HG03354 (cell line): Measurements from ENCODE around the gene SNRNP200.
"Not testable (repeated sequence)": the region's sequence is repeated elsewhere in the genome, so short reads cannot be mapped to it uniquely, and the experiment has no call there.

Experiments
- ATAC-seq: cut with Tn5 transposase; IDR thresholded peaks from one replicate; pipeline ENCODE4 v1.9.1; 2021; ENCODE audit warnings: mild to moderate bottlenecking; ENCODE audit not compliant: unreplicated experiment, poor library complexity, severe bottlenecking

The SNRNP200 gene

GRCh38 chr2:96287273-96287856 is 18.0 kb downstream of the SNRNP200 start:
- ATAC-seq, result no peak

DNA sequence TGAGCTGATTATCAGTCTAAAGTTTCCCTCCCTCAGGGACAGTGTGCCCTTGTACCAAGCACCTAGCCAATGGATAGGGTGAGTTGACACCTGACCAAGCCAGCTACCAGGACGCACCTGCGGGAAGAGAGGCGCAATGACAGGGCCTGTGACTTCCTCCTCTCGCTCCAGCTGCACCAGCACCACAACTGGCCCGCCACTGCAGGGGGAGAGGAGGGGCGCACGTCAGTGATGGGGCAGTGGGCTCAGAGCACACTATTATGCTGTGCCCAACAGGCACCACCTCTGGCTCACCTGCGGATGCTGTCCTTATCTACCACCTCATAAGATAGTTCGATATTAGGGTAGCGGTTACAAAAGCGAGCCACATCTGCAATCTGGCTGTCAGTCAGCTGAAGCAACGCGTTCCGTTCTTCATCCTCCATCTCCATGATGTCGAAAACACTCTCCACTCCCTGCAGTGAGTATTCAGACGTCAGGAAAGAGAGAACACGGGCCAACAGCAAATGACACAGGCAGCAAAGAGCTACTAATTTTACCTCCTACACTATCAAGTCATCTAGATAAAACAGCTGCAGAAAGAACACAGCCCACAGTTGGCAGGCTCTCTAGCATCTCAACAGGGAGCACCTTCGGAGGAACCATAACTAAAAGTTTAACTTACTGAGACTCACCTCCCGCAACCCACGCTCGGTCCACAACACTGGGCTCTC is 28.4 kb downstream of the SNRNP200 start:
- ATAC-seq, result no peak

DNA sequence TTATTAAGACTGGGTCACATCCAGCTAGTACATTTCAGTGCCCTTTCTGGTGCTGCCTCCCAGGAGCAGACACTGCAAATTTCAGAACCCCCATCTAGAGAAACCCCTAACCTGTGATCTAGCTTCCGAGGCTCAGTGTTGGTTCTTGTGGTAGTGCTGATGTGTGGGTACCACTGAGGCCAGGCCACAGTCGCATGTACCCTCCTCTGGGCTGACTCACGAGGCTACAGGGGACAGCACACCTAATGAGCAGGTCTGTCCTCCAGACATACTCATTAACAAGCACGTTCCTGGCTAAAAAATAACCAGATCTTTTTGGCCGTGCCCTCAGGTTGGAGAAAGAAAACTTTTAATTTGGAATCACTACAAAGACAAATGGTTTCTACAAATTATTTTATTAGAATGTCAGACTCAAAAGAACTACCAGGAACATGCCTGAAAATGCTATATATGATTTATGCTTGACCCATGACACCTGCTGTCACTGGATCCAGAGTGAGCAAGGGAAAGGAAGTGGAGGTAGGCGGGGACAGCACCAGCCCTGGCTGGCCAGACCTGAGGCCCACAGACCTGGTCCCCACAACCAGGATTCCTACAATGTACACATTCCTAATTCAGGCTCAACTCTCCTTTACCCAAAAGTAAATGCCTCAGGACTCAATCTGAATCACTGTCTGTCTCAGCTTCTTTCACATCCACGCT is 30.8 kb downstream of the SNRNP200 start:
- ATAC-seq, result no peak

DNA sequence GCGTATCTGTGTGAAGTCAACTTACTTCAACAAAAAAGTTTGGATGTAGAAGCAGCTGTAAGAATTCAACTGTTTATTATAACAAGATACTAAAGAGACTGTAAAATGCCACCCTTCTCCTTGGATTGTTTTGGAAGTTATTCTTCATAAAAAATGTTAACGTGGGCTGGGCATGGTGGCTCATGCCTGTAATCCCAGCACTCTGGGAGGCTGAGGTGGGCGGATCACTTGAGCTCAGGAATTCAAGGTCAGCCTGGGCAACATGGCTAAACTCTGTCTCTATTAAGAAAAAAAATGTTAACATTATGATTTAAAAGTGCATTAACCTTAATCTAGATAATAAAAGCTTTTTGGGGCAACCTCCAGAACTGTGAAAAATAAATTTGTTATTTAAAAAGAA is 31.6 kb downstream of the SNRNP200 start:
- ATAC-seq, result no peak

GRCh38 chr2:96271995-96272394 is 33.4 kb downstream of the SNRNP200 start:
- ATAC-seq, result no peak

- ATAC-seq, result no peak
These were observed 38.0 kb downstream of the SNRNP200 start for GRCh38 chr2:96267159-96267971.

DNA sequence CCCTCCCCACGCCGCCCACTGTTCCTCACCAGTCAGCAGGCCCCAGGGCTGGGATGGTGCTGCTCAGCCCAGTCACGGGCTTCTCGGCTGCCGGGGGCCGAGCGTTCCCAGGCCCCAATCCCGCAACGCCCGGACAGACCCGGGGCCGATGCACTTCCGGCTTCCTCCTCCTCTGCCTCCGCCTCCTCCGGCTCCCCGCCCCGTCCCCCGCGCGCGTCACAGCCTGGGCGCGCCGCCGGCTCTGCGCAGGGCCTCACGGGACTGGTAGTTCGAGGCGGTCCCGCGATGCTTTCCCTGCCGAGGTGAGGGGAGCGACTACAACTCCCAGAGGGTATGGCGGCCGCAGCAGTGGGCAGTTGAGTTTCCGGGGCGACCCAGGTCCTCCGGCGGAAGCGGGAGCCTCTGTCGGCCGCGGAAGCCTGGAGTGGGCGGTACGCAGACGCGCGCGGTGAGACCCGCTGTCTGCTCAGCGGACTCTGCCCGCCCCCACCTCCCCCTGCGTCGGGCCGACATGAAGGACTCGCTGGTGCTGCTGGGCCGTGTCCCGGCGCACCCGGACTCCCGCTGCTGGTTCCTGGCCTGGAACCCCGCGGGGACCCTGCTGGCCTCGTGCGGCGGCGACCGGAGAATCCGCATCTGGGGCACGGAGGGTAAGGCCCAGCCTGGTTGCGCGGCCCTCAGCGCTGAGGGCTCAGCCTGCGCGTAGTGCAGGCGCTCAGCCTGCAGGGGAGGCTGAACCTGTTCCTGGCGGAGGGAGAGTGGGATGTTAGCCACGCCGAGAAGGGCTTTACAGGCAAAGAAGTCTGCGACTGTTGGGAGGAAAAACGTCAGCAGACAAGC is 39.3 kb downstream of the SNRNP200 start, which contains the start of the genes CIAO1 and TMEM127:
CIAO1 (plus strand) TSS at position 386 of the 840 bp plus-strand sequence; CDS start at position 512, 126 bp downstream.
TMEM127 (minus strand) TSS at position 158 of the 840 bp plus-strand sequence. CDS start 616 bp downstream, outside the sequence.
- ATAC-seq, result peak; percentile 92

DNA sequence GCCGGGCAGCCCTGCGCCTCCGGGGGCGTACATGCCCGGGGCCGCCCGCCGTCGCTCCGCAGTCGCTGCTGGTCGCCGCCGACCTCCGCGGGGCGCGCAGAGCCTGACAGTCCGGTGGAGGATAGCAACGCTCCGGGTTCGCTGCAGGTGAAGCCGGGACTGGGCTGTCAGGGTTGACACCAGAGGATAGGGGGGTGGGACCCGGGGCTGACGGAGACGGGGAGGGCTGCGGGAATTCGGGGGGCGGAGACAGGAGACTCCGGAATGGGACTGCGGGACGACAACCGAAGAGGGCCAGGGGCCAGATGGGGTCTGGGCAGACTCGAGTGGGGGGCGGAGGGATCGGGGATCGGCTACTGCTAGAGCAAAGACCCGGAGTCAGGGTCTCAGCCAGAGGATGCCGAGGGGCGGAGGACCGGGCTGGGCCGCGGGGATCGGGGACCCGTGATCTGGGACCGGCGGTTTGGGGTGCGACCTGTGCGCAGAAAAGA is 40.0 kb downstream of the SNRNP200 start:
- peak; percentile 22 for ATAC-seq

DNA sequence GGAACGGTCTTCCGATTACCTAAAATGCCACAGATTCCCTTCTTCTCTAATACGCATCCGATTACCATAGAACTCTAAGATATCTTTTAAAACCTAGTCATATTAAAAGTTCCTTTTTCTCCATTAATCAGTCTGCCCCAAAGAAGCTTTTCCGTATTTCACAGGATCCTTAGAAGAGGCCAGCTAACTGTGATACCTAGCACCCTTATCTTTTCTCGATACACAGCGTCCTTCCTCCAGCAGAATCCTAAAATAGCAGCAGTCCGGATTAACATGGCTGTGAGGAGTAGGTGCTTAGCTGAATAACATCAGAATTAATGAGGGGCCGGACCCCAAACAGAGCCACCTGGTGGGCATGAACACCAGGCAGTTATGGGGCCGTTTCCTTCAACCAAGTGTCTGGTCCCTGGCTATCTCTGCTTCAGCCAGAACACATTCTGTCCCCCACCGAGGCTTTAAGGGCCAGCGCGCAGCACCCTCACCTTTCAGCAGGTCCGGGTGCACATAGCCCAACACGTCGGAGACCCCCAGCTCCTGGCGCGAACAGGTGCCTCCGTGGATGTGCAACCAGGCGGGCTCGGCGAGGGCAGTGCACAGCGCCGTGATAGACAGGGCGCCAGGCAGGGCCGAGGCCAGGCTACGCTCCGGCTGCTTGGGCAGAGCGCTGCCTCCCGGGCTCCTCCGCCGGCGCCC is 40.5 kb downstream of the SNRNP200 start:
- peak; percentile 5 for ATAC-seq

- no peak for ATAC-seq
These were observed 41.3 kb downstream of the SNRNP200 start for GRCh38 chr2:96264086-96264485.

- ATAC-seq, result no peak
These were observed 43.0 kb downstream of the SNRNP200 start for GRCh38 chr2:96262306-96262705.

GRCh38 chr2:96261328-96262003 is 43.9 kb downstream of the SNRNP200 start:
- ATAC-seq, result no peak

GRCh38 chr2:96260387-96261260 is 44.7 kb downstream of the SNRNP200 start:
- peak; percentile 39 for ATAC-seq

DNA sequence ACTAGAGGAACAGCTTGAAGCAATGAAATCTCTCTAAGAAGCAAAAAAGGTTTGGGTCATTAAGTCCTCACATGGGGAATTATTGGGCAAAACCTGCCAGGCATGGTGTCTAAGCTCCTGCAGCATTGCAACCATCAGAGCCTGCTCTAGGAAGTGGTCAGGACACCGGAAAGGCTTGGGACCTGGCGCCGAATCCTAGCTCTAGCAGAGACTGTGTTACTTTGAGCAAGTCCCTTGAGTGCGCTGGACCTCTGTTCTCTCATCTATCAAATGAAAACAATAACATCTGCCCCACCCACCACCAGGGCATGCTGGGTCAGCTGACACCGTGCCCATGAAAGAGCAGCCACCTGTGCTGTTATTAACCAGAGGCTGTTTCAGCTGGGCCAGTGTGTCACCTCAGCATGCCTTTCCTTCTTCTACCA is 45.8 kb downstream of the SNRNP200 start:
- ATAC-seq, result no peak

DNA sequence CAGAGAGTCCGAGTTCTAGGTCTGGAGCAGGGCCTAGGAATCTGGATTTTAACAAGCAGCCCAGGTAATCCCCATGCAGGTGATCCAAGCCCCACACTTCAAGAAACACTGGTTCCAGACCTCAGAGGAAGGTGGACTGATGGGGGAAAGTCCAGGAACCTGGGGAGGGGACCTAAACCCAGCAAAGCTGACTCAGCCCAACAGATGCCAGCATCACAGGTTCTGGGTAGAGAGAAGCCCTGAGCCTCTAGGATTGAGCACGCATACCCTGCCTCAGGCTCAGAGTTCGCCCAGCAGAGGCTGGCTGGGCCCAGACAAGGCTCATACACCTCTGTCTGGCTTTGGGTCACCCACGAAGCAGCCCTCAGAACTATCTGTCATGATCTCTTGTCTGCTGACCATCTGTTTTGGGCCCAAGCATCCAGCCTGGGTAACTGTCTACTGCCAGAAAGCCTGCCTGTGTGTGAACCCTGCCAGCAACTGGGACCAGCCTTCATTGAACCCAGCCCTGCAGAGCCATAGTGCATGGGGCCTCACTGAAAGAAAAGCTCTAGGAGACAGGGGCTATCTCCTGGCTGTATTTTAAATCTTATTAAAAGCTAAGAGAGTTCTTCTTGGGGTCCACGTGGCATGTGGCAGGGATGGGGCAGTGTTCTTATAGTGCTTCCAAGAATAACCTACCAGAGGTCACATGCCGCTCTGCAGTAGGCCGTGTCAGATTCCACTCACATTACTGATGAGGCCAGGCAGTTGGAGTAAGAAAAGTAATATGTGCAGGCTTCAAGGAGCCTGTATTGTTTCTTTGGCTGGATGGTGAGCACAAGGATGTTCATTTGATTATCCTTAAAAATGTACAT is 47.0 kb downstream of the SNRNP200 start:
- no peak for ATAC-seq

GRCh38 chr2:96257744-96258143 is 47.6 kb downstream of the SNRNP200 start:
- not testable (repeated sequence) for ATAC-seq
